SW 1271 (cell line): ENCODE measurements around the gene SVIL.
A peak's percentile ranks its signal among the peaks of the same experiment; 100 is the strongest.
"Not testable (repeated sequence)": the region's sequence is repeated elsewhere in the genome, so short reads cannot be mapped to it uniquely, and the experiment has no call there.

ENCODE experiments used
- DNase-seq, 2 experiments: peaks; one replicate each; lab custom pipeline; 2025; lab: John Stamatoyannopoulos, UW

Gene SVIL

DNA sequence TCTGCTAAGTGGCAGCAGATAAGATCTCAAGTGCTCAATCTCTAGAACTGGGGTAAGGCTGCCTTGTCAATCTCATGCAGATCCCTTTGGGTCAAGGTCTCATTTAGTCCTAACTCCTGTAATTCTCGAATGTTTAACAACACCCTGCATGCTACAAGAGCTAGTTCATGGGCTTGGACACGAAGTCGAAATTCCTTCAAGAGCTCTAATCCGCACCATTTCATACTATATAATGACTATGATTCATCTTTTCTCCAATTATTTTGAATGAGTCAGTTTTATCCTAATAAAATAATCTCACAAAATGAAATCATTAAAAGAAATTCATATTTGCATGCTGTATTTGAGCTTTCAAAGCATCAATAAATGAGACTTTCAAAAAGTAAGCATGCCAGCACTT lies 119.7 kb downstream of the SVIL start:
- not testable (repeated sequence) for DNase-seq

DNA sequence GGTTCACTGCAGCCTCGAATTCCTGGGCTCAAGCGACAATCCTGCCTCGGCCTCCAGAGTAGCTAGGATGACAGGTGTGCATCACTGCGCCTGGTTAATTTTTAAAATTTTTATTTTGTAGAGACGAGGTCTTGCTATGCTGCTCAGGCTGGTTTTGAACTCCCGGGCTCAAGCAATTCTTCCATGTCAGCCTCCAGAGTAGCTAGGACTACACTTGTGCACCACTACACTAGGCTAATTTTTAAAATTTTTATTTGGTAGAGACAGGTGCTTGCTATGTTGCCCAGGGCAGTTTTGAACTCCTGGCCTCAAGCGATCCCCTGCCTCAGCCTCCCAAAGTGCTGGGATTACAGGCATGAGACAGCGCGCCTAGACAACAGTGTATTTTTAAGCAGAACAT lies 120.5 kb downstream of the SVIL start:
- no peak for DNase-seq

DNA sequence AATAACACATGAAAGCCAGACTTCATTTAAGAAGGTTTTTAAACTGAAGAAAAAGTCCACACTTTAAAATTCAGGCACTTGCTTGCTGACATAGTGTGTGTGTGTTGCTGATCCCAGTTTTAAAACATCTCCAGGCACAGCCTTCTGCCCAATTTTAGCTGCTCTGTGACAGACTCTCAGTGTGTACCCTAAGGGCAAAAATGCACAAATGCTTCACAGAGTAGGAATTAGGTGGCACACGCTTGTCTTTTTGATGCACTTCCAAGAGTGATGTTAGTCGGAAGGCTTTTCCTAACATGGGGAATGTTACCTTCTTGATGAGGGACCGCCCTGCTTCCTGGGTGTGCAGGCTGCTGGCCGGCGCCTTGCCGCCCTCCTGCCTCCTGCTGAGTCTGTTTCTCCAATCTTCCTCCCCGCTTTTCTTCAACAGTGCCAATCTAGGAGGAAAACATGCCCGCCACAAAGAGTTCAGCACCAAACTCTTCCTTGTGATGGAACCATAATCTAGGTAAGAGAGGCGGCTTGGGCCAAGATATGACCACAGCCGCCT lies 122.3 kb downstream of the SVIL start:
- no peak for DNase-seq

DNA sequence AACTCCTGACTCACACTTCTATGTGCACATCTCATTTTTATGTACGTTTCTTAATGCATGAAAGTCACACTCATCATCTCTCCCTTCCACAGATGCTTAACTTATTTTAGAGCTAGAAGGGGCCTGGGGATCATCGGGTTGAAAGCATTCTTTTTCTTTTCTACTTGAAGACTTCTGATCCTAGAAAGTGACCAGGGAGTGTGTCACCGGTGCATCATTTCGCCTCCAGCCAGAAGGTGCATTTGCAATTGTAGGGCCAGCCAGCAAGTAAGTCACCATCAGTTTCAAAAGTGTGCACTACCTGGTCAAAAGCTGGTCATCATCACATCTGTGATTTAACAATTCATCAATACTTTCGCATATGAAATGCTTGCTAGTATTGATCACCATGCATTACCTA lies 123.0 kb downstream of the SVIL start:
- not testable (repeated sequence) for DNase-seq

DNA sequence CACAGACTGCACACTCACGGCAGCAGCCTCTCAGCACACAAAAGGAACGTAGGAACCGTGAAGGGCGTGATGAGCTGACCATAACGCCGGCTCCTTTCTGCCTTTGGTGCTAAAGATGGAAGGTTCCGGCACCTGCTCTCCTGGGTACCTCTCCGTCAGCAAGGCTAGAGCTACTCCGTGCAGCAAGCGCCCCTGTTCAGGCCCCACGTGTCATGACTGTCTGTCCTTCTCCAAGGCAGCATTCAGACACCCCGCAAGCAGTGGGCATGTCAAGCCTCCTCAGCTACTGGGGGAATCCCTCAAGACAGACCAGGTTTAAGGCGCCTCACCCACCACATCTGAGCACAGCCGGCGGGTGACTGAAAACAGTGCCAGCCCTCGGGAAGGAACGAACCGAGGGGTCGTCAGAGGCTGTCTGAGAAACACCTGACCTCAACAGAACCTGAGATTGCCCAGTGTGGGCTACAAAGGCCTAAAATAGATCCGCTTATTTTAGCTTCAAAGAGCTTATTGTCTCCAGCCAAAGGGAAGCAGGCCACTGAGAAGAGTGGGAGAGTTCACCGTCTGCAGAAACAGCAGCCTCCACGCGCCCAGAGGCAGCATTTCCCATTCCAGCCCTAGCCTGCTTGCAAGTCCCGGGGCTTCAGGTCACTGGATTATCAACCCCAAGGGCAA lies 124.2 kb downstream of the SVIL start:
- not testable (repeated sequence) for DNase-seq

DNA sequence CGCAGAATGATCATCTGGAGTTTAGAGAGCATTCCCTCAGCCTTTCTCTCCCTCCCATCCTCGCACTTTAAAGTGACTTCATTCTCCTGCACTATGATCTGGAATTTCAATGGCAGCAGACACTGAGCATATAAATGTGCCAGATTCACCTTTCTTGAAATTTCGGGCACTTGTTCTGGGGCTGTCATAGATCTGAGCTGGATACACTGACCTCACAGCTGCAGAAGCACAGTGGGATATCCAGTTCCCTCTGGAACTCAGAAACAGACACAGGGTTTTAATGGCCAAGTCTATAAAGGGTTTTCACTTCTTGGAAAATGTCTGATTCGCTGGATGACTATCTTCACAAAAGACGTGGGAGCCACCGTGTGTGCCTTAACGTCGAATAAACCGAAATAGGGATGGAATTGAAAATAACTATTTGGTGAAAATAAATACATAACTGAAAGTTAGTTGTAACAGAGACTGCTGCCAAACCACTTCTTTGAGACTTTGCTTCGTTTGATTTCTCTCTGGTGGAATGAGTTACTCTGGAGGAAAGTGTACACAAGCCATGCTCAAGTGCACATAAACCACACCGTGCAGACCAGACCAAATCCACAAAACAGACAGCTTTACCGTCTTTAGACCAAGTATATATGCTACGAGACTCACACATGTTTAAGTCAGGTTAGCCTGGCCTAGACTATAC lies 126.1 kb downstream of the SVIL start:
- DNase-seq = no peak

DNA sequence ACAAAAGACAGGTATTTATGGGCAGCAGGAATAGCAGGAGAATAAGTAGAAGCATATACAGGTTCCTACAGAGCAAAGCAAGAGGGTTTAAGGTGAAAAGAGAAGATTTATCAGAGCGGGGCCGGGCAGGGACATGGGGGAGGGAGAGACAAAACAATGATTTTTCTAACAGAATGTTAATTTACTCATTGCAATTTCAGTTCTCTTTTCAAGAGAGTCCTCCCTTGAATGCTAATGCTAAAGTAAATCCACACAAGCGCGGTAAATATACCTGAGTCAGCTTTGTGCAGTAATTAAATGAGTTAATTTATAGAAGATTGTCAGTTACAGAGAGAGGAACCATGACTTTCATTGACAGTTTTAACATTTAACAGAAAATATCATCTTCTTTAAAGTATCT lies 127.0 kb downstream of the SVIL start:
- DNase-seq = not testable (repeated sequence)

DNA sequence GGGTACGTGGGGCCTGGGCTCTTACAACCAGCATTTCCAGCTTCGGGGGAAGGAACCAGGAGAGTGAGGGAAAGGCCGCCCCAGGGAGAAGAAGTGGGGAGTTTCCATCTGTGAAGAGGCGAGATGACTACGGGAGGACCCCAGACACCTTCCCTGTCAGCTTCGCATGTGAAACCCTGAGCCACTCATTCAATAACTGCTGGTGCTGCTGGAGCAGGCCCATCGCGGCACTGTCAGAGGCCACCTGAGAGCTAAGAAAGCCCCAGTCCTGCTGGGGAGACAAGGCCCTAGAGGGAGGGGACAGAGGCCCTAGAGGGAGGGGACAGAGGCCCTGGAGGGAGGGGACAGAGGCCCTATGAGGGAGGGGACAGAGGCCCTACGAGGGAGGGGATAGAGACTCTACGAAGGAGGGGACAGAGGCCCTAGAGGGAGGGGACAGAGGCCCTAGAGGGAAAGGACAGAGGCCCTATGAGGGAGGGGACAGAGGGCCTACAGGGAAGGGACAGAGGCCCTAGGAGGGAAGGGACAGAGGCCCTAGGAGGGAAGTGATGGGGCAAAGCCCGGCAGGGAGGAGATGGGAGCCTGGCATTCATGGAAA lies 128.3 kb downstream of the SVIL start:
- not testable (repeated sequence) for DNase-seq

DNA sequence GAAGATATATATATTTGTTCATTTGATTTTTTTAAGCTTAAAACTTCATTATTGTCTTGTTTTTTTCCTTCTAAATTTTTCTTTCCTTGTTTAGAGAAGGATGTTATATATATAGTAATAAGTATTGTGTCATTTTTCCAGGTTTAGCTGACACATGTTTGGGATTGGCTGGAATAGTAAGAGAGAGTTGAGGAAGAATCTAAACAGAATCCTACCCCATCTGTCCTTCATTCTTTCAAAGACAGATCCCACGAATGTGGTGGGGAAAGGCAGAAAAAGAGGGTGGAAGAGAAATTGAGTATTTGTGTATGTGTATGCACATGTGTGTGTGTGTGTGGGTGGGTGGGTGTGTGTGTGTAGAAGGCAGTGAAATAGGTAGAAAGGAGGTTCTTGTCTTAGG lies 132.4 kb downstream of the SVIL start:
- no peak for DNase-seq

DNA sequence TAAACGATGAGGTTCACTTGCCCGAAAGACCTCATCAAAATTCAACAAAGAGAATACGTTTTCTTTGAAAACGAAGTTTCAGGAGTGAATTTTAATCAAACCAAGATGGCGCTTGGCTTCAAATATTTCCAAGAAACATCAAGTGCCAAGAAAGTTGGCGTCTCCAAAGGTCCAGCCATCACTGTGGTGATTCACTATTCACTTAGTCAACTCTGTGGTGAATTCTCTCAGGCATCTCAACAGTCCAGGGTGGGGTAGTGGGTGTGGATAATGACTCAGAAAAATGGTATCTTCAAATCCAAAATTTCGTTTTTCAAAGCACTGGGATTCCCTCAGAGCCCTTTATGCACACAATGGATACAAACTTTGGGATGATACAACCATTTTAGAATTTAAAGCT lies 133.1 kb downstream of the SVIL start:
- DNase-seq = peak; percentile 54 to 65

DNA sequence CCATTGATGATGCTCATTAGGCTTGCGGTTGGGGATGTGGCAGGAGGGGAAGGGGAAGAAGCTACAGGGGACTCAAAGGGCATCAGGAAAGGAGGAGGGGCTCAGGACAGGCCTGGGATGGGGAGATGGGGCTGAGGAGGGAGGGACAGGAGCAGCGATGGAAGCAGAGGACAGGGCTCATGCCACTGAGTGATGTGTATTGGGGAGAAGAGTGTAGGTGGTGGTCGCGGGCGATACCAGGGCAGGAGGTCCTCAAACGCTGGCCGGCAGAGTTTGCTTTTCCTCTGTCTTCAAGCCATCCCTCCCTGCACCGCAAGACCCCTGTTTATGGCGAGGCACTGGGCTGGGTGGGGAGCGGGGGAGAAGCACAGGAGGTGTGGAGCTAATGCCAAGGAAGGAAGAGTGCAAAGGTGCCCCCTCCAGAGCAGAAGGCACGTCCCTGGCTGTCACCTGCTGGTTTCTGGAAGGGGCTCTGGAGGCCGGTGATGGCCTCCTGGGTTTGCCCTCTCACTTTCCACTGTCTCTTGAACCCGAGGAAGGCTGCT lies 134.7 kb downstream of the SVIL start:
- no peak for DNase-seq

DNA sequence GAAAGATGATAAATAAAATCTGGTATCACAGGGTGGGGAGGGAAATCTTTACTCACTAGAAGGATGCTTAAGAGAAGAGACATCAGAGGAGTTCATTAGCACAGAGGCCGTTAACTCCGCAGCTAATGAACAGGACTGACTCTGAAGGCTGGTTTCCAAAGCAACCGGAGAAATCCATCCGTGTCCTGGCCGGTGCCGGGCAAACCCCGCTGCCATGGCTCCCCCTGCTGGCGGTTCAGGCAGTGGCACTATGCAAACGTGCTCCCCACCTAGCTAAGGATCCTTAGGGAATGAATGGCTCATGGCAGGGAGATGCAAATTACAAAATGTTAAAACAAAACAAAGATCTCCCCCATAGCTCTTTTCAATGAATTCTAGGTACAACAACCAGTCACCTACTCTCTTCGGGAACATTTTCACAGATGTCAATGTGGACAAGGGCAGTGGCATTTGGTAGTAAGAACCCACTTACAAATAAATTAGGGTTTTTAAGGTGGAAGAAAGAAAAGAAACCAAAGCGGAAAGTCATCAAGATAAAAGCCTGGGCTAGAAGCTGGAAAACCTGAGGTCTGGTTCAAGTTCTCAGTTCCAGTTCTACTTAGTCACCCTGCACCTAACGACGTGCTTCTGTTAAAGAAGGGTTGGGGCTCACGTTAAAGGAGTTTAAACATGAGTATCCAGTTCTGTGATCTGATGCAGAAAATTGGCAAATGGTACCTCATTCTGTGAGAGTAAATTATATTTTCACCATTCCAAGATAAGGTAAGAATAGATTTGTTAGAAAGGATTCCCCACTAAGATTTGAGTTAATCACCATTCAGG lies 138.2 kb downstream of the SVIL start:
- peak in 1 of 2 experiments; percentile 72 for DNase-seq

DNA sequence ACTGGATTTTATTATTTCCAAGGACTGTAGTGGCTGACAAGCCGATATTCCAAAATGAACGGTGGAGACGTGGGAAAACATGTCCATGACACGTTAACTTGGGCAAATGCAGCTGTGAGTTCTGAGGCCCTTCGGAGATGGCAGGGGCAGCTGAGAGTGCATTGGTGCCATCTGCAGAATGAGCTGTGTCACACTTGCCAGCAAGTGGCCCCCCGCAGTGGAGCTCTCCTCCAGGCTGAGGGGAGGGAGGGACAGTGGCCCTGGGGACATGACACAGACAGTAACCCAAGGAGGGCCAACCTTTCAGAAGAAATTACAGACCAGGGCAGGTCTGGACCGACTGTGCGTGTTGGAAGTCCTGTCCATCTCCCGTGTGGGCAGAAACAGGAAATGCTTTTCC lies 139.4 kb downstream of the SVIL start:
- DNase-seq = no peak

DNA sequence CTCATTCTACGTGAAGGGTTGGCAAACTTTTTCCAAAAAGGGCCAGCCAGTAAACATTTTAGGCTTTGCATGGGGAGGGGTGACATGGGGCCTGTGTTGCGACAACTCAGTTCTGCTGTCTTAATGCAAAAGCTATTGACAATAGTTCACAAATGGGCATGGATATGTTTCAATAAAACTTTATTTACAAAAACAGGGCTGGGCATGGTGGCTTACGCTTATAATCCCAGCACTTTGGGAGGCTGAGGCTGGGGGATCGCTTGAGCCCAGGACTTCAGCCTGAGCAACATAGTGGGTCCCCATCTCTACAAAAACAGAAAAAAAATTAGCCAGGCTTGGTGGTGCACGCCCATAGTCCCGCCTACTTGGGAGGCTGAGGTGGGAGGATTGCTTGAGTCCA lies 141.1 kb downstream of the SVIL start:
- no peak for DNase-seq

DNA sequence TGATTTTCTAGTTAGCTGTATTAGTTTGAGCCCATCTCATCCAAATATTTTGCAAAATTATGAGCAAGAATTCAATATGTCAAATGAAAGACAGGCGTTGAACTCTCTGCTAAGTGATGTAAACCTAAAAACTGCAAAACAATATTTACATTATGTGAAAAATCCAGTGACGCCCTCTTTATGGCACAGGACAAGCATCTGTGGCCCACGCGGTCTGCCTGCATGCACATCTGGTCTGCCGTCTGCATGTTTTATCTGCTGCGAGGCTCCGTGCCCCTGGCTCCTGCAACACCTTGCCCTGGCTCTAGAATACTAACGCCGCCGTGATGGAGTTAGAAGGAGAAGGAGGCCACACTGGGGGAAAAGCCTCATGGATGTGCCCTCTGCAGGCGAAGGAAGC lies 142.0 kb downstream of the SVIL start:
- DNase-seq = no peak

DNA sequence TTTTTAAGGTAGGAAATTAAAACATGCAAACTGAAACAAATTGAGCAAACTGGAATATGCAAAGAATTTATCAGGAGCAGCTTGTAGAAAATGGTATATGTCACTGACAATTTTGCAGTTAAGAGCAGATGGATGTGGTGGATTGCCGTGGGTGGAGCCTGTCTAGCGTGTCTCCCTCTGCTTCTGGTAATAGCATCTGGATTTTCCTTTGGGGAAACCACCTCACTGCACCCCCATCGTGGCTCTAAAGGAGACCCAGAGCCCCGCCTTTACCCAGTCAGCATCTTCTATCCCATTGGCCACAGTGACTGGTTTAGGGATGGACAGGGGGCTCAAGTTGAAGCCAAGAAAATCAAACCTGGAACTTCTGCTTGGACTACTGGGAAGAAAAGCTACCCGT lies 142.9 kb downstream of the SVIL start:
- DNase-seq = no peak

DNA sequence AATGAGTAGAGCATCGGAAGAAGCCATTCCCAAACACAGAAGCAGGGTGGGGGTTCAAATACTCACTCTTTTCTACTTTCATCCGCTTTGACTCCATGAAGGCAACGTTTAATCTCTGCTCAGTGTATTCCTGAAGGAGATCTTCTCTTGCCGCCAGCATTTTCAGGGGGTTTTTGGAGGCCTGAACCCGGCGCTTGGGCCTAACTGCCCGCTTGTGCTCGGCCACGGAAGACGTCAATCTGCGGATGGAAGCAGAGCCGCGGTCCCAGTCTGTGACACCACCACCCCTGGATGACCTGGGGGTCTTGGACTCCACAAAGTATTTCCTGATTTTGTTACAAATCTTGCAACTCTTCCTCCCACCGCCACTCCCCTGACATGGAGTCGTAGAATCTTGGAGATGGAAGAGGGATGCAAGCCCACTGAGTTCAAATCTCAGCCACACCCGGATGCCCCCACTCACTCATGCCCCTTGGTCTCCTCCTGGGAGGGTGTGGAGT lies 143.9 kb downstream of the SVIL start:
- DNase-seq = not testable (repeated sequence)

DNA sequence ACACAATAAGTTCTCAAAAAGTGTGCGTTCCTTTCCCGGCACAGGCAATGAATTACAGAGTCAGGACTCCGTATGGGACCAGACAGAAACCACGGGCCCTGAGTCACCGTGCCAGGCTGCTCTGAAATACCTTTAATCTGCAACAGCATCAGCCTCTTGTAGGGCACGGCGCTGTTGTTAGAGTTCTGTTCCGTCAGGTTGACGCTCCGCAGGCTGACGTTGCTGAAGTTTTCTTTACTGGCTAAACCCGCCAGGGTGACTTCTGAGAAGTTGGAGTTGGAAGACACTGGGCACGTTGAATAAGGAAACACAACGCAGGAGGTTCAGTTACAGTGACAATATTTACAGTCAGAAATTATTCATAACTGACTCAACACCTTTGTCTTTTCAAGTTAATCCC lies 146.3 kb downstream of the SVIL start:
- not testable (repeated sequence) for DNase-seq

DNA sequence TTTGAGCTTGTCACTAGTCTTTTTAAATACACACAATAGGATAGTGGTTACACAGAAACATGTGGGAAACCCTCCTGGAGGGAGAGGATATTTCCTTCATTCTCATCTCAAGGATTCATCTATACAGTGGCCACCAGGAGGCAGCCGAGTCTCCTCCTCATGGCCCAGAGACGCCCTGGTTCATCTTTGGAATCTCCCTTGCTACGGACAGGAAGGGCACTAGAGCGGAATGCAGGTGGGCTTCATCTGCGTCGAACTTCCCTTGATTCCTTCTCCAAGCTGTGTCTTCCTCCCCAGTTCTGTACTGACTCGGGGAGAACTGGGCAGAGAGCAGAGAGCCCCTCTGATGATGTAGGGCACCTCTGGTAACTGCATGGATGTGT lies 146.9 kb downstream of the SVIL start:
- DNase-seq = not testable (repeated sequence)

DNA sequence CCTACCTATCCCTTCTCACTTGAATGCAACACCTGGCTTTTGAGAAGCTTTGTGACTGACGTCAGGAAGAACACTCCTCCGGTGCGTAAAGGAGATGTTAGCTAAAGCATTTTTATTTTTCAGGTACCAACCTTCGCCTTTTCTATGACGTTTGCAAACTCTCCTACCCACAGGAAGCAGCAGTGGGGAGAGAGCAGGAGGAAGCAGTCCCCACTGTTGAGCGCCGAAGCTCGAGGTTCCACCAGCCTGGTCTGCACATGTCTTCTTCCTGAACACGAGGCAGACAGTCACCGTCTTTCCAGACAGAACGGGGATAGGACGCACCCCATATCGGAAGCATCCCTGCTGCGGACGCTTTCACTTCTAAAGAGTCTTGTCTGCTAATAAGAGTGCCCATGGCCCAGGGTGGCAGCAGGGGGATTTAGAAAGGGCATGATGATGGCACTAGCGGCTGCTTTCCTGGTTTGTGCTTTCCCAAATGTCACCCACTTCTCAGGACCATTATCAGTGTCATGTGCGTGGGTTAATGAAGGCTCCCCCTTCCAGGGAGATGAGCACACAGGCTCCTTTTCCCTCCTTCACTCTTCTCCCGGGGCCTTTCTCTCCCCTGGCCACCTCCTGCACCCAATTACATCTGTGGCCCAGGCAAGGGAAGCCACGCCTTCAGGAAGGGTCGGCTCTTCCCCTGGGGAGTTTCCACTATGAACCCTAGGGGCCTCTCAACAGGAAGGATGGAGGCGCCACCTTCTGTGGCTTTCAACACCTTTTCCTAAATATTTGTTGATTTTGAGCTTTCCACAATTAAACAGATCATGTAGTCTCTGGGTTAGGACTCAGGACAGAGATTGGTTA lies 147.5 kb downstream of the SVIL start:
- not testable (repeated sequence) for DNase-seq

DNA sequence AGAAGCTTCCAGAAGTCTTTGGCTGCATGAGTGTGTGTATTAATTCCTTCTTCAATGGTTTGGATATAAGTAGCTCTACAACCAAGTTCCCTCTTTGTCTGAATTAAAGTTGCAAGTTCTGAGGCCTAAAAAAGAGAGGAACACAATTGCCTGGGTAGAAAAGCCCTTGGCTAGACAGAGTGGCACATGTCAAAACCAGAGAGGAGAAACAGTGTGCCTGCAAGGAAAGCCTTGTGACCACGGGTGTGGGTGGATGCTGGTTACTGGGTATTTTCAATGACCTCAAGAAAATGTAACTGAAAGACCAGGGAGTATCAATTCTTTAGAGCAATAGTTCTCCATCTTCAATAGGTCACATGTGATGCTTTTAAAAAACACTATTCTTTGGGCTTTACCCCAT lies 148.3 kb downstream of the SVIL start:
- DNase-seq = no peak
